HG03442 (cell line): ENCODE data around the gene CHST15.

ENCODE experiments used
- ATAC-seq: cut with Tn5 transposase; IDR thresholded peaks from one replicate; pipeline ENCODE4 v1.9.1; 2021; ENCODE audit warnings: mild to moderate bottlenecking, moderate library complexity; ENCODE audit not compliant: unreplicated experiment

Gene CHST15

GRCh38 chr10:124092860-124093773 lies at the start of gene CHST15:
CHST15 (minus strand) TSS chr10:124093598; CDS start chr10:124046212, 47,386 bp downstream.
- ATAC-seq = no peak

GRCh38 chr10:124142960-124143359 lies 49.6 kb upstream of the CHST15 start:
- no peak for ATAC-seq

GRCh38 chr10:124142006-124142739 lies 48.8 kb upstream of the CHST15 start:
- ATAC-seq = no peak

GRCh38 chr10:124138883-124139348 lies 45.5 kb upstream of the CHST15 start:
- no peak for ATAC-seq

- no peak for ATAC-seq
These were observed 44.9 kb upstream of the CHST15 start for GRCh38 chr10:124138195-124138882.

GRCh38 chr10:124134251-124134893 lies 41.0 kb upstream of the CHST15 start:
- ATAC-seq = no peak

- no peak for ATAC-seq
These were observed 39.5 kb upstream of the CHST15 start for GRCh38 chr10:124132876-124133275.

GRCh38 chr10:124132306-124132705 lies 38.9 kb upstream of the CHST15 start:
- no peak for ATAC-seq

GRCh38 chr10:124131172-124131571 lies 37.8 kb upstream of the CHST15 start:
- no peak for ATAC-seq

GRCh38 chr10:124130198-124130900 lies 37.0 kb upstream of the CHST15 start:
- no peak for ATAC-seq

GRCh38 chr10:124129471-124129870 lies 36.1 kb upstream of the CHST15 start:
- no peak for ATAC-seq

GRCh38 chr10:124128811-124129145 lies 35.4 kb upstream of the CHST15 start:
- ATAC-seq = no peak

- ATAC-seq = no peak
These were observed 34.8 kb upstream of the CHST15 start for GRCh38 chr10:124127965-124128810.

- no peak for ATAC-seq
These were observed 34.2 kb upstream of the CHST15 start for GRCh38 chr10:124127563-124127962.

GRCh38 chr10:124126983-124127385 lies 33.6 kb upstream of the CHST15 start:
- ATAC-seq = no peak

GRCh38 chr10:124126145-124126982 lies 33.0 kb upstream of the CHST15 start:
- no peak for ATAC-seq

- ATAC-seq = no peak
These were observed 32.1 kb upstream of the CHST15 start for GRCh38 chr10:124125305-124126116.

GRCh38 chr10:124124769-124125161 lies 31.4 kb upstream of the CHST15 start:
- no peak for ATAC-seq
